HG03196 (cell line): Measurements from ENCODE around the gene NRAS.

Experiments
- ATAC-seq: cut with Tn5 transposase; IDR thresholded peaks from one replicate; pipeline ENCODE4 v1.9.1; 2021; ENCODE audit not compliant: unreplicated experiment

Gene NRAS

GRCh38 chr1:114685851-114686250 is 30.7 kb downstream of the NRAS start:
- no peak for ATAC-seq

- ATAC-seq = no peak
Observed at GRCh38 chr1:114677691-114678090, 38.9 kb downstream of the NRAS start.

- ATAC-seq = no peak
Observed at GRCh38 chr1:114676115-114676514, 40.5 kb downstream of the NRAS start.

GRCh38 chr1:114671939-114672275 is 44.7 kb downstream of the NRAS start:
- ATAC-seq = no peak

- no peak for ATAC-seq
Observed at GRCh38 chr1:114671011-114671938, 45.3 kb downstream of the NRAS start.

GRCh38 chr1:114670083-114671010 is 46.2 kb downstream of the NRAS start:
- peak; percentile 96 for ATAC-seq

- peak; percentile 61 for ATAC-seq
Observed at GRCh38 chr1:114669562-114670082, 46.9 kb downstream of the NRAS start, which contains the start of gene DENND2C. DENND2C (minus strand) TSS chr1:114670049; CDS start chr1:114625984, 44,065 bp downstream.

GRCh38 chr1:114668784-114669561 is 47.6 kb downstream of the NRAS start:
- ATAC-seq = no peak

GRCh38 chr1:114668373-114668772 is 48.2 kb downstream of the NRAS start:
- no peak for ATAC-seq

- no peak for ATAC-seq
Observed at GRCh38 chr1:114666954-114667353, 49.6 kb downstream of the NRAS start.

- ATAC-seq = no peak
Observed at GRCh38 chr1:114660238-114660637, 56.3 kb downstream of the NRAS start.
